ENCODE data around the gene PURA. TPM values are rescaled to one million over a fixed set of nuclear protein-coding genes. Genes with fewer than 3 reads are reported as not detected.

Gene PURA
- total RNA-seq, 1 experiment from 2014 or later, result 3.6 TPM

DNA sequence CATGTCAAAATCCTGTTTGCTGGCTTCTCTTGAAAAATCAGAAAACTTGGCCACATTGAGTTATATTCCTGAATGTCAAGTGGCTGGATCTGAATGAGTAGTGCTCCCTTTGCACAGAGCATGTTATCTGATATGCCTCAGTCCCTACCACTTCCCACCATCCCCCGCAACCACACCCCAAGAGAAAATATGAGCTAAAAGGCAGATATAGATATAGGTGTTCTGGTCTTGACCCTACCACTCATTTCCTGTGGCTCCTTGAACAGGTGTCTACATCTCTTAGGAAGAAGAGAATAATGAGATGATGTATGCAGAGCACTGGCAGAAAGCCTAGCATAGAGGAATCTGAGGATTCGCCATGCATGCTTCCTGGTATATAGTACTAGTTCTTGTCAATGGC is 54.5 kb downstream of the PURA start:
- H3K79me2 ChIP-seq (ENCODE audit: insufficient read depth, low read length), result no peaks in the 10 kb centered on the region
- H3K4me2 ChIP-seq (ENCODE audit: insufficient read depth, insufficient read length, low read length), result no peak overlapping the region
- H2BK5ac ChIP-seq (ENCODE audit: insufficient read length, low read length), result no peak overlapping the region
- H3K36me3 Mint-ChIP-seq (ENCODE audit: insufficient read depth in 1 of 3, low read depth in 3 of 3), result no peaks in the 10 kb centered on the region
- no peak overlapping the region for H4K5ac ChIP-seq (ENCODE audit: insufficient read length, low read depth, low read length)
- H3K27me3 ChIP-seq (ENCODE audit: insufficient read depth, low read length), result no peaks in the 10 kb centered on the region
- H4K20me1 ChIP-seq (ENCODE audit: control insufficient read depth, insufficient read depth, insufficient read length), result no peaks in the 10 kb centered on the region
- no CpG with 5 or more reads among the region's 2 CpGs for WGBS (ENCODE audit: extremely low coverage, insufficient read length, low lambda C conversion rate)
- no peak overlapping the region for H3T11ph ChIP-seq (ENCODE audit: low read length)
- H3K9ac ChIP-seq (ENCODE audit: extremely low read depth, insufficient read length, low read length), result no peak overlapping the region
- H2BK15ac ChIP-seq (ENCODE audit: low read depth, low read length), result no peak overlapping the region
- H2BK12ac ChIP-seq (ENCODE audit: insufficient read length, low read depth, low read length), result no peak overlapping the region
- H3K14ac ChIP-seq (ENCODE audit: insufficient read depth, low read length), result no peak overlapping the region
- H4K91ac ChIP-seq (ENCODE audit: insufficient read length, low read depth, low read length), result no peak overlapping the region
- no peak overlapping the region for H3K4me3 Mint-ChIP-seq
- no peak overlapping the region for H3K4ac ChIP-seq (ENCODE audit: low read depth, low read length)
- no peaks in the 10 kb centered on the region; the same call in 1 of the 2 replicates for H3K4me1 ChIP-seq (ENCODE audit: insufficient read depth, low read length)
- H4K8ac ChIP-seq (replicated peaks; ENCODE audit: insufficient read length, low read depth, low read length), result no peak overlapping the region
- H3K23ac ChIP-seq (ENCODE audit: insufficient read length, low read depth, low read length), result no peak overlapping the region
- no peaks in the 10 kb centered on the region for H3K4me1 Mint-ChIP-seq
- peaks cover 13% of the 10 kb centered on the region for H3K27me3 Mint-ChIP-seq (ENCODE audit: low read depth)
- H2AFZ ChIP-seq (ENCODE audit: low read length), result no peak overlapping the region
- H3K27ac ChIP-seq (ENCODE audit: insufficient read length, low read depth, low read length), result no peak overlapping the region
- no peak overlapping the region for H3K56ac ChIP-seq (ENCODE audit: insufficient read length, low read depth, low read length)
- TF ChIP-seq, protein P1, sequence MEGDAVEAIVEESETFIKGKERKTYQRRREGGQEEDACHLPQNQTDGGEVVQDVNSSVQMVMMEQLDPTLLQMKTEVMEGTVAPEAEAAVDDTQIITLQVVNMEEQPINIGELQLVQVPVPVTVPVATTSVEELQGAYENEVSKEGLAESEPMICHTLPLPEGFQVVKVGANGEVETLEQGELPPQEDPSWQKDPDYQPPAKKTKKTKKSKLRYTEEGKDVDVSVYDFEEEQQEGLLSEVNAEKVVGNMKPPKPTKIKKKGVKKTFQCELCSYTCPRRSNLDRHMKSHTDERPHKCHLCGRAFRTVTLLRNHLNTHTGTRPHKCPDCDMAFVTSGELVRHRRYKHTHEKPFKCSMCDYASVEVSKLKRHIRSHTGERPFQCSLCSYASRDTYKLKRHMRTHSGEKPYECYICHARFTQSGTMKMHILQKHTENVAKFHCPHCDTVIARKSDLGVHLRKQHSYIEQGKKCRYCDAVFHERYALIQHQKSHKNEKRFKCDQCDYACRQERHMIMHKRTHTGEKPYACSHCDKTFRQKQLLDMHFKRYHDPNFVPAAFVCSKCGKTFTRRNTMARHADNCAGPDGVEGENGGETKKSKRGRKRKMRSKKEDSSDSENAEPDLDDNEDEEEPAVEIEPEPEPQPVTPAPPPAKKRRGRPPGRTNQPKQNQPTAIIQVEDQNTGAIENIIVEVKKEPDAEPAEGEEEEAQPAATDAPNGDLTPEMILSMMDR (conservative IDR thresholded peaks at IDR 0.05), result no peak
- no peaks in the 10 kb centered on the region for H3K79me1 ChIP-seq (ENCODE audit: insufficient read depth, low read depth, low read length, poor library complexity, severe bottlenecking)
- no peak overlapping the region for H2BK20ac ChIP-seq (ENCODE audit: low read depth, low read length, poor library complexity, severe bottlenecking)
- no peak for DNase-seq
- no peak overlapping the region for H2BK120ac ChIP-seq (ENCODE audit: low read depth, low read length, poor library complexity, severe bottlenecking)
- no peak overlapping the region for H3K18ac ChIP-seq (ENCODE audit: insufficient read length, low read depth, low read length)
- no peak overlapping the region for H3K27ac Mint-ChIP-seq
- no peaks in the 10 kb centered on the region for H3K9me3 Mint-ChIP-seq
- no peaks in the 10 kb centered on the region for H3K23me2 ChIP-seq (ENCODE audit: insufficient read length, low read depth, low read length, poor library complexity, severe bottlenecking)
- H2AK5ac ChIP-seq (ENCODE audit: insufficient read length, low read length), result no peak overlapping the region
- no peaks in the 10 kb centered on the region for H3K9me3 ChIP-seq (ENCODE audit: control insufficient read depth, low read depth, low read length)
